Lung microvascular endothelial cell (primary cell): ENCODE data around the gene BEND4. TPM values are rescaled to one million over a fixed set of nuclear protein-coding genes. Genes with fewer than 3 reads are reported as not detected.
A peak's percentile ranks its signal among the peaks of the same experiment; 100 is the strongest.

Source experiments
- DNase-seq, 2 donors: peaks; one replicate each; pipeline versions ENCODE4 v3.0.0 to v3.0.0-alpha.2; 2010; ENCODE audit warnings: low read depth in 2 of 2
- total RNA-seq: library from RNA; depleted of rRNA; stranded (reverse); fragments of >200 nt; gene quantifications from 2 replicates; pipeline ENCODE4 v1.2.1, GENCODE V29; 2014

Gene BEND4
- total RNA-seq, 1 donor from 2014 or later, result 0.20 TPM

GRCh38 chr4:42112846-42113245, 39.6 kb downstream of the BEND4 start:
- DNase-seq, result no peak

- no peak for DNase-seq
These were observed 47.9 kb downstream of the BEND4 start for GRCh38 chr4:42104521-42104920.

GRCh38 chr4:42101446-42101975, 50.9 kb downstream of the BEND4 start:
- peak in 1 of 2 donors; percentile 3 for DNase-seq

GRCh38 chr4:42088386-42088785, 64.1 kb downstream of the BEND4 start:
- DNase-seq, result no peak

GRCh38 chr4:42083816-42084215, 68.6 kb downstream of the BEND4 start:
- DNase-seq, result no peak

GRCh38 chr4:42080306-42080705, 72.1 kb downstream of the BEND4 start:
- no peak for DNase-seq

GRCh38 chr4:42078184-42078801, 74.2 kb downstream of the BEND4 start:
- no peak for DNase-seq

GRCh38 chr4:42074294-42074693, 78.2 kb downstream of the BEND4 start:
- DNase-seq, result no peak

GRCh38 chr4:42070463-42070862, 82.0 kb downstream of the BEND4 start:
- no peak for DNase-seq

- DNase-seq, result no peak
These were observed 85.2 kb downstream of the BEND4 start for GRCh38 chr4:42067264-42067663.

- no peak for DNase-seq
These were observed 86.1 kb downstream of the BEND4 start for GRCh38 chr4:42066402-42066801.

Other genes starting within 250 kb of the BEND4 start
- gene TMEM33, start 217.2 kb downstream of the BEND4 start, total RNA-seq, result 27.9 and 38.9 TPM in 2 replicates
- under 0.01 TPM in 2 replicates for gene DCAF4L1, start 170.9 kb downstream of the BEND4 start, total RNA-seq
- 29.2 and 35.9 TPM in 2 replicates for gene SLC30A9, start 162.1 kb downstream of the BEND4 start, total RNA-seq
- 0.44 and 0.60 TPM in 2 replicates for gene SHISA3, start 244.8 kb upstream of the BEND4 start, total RNA-seq